Bronchial epithelial cell (primary cell): ENCODE results near the gene AVPR2. TPM values are rescaled to one million over a fixed set of nuclear protein-coding genes. Genes with fewer than 3 reads are reported as not detected.

Experiments used
- DNase-seq: peaks from one replicate; pipeline ENCODE4 v3.0.0-alpha.2; 2010; ENCODE audit warnings: low read depth
- FAIRE-seq: peaks from 2 replicates; lab custom pipeline; 2011; peaks lifted over from hg19 to GRCh38; lab: Jason Lieb, UNC
- H3K27me3 ChIP-seq: 2 replicates; pipeline ENCODE4 v1.5.1; 2011; ENCODE audit warnings: low read length; ENCODE audit not compliant: control insufficient read depth, insufficient read depth
- H3K36me3 ChIP-seq: 2 replicates; pipeline ENCODE4 v1.5.1; 2011; ENCODE audit warnings: low read length; ENCODE audit not compliant: control insufficient read depth, insufficient read depth
- H3K4me3 ChIP-seq: 2 replicates; pipeline ENCODE4 v1.5.1; 2011; ENCODE audit warnings: mild to moderate bottlenecking, low read depth, low read length, control low read depth
- total RNA-seq: library from RNA; depleted of rRNA; stranded (reverse); fragments of >200 nt; gene quantifications from 2 replicates; pipeline ENCODE4 v1.2.1, GENCODE V29; 2014
- TF ChIP-seq, protein P1 (sequence below): IDR thresholded peaks from 2 replicates; pipeline ENCODE4 v1.5.1; 2011; ENCODE audit warnings: mild to moderate bottlenecking, moderate library complexity, low read length, control low read depth, inconsistent platforms; ENCODE audit not compliant: insufficient read depth, severe bottlenecking

Gene AVPR2
- total RNA-seq, 1 donor from 2014 or later: not detected

DNA sequence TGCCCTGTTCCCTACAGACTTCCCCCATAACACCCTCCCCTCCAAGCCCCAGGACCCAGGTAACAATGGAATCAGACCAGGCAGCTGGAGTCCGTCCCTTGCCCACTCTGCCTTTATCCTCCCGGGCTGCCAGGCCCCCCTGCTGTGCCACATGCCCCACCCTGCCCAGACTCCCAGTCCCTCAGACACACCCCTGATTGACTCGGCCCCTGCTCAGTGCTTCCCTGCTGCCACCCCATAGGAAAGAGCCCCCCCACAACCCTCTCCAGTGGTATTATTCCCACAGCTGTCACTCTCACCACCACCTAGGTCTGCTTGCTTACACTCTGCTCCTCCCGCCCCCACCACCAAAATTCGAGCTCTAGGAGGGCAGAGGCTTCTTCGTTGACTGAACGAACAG is 35.1 kb downstream of the AVPR2 start:
- H3K27me3 ChIP-seq: no peaks in the 10 kb centered on the region
- no peak overlapping the region for H3K4me3 ChIP-seq
- no peak for FAIRE-seq
- no peak for DNase-seq
- TF ChIP-seq, protein P1, sequence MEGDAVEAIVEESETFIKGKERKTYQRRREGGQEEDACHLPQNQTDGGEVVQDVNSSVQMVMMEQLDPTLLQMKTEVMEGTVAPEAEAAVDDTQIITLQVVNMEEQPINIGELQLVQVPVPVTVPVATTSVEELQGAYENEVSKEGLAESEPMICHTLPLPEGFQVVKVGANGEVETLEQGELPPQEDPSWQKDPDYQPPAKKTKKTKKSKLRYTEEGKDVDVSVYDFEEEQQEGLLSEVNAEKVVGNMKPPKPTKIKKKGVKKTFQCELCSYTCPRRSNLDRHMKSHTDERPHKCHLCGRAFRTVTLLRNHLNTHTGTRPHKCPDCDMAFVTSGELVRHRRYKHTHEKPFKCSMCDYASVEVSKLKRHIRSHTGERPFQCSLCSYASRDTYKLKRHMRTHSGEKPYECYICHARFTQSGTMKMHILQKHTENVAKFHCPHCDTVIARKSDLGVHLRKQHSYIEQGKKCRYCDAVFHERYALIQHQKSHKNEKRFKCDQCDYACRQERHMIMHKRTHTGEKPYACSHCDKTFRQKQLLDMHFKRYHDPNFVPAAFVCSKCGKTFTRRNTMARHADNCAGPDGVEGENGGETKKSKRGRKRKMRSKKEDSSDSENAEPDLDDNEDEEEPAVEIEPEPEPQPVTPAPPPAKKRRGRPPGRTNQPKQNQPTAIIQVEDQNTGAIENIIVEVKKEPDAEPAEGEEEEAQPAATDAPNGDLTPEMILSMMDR: no peak
- no peaks in the 10 kb centered on the region for H3K36me3 ChIP-seq

DNA sequence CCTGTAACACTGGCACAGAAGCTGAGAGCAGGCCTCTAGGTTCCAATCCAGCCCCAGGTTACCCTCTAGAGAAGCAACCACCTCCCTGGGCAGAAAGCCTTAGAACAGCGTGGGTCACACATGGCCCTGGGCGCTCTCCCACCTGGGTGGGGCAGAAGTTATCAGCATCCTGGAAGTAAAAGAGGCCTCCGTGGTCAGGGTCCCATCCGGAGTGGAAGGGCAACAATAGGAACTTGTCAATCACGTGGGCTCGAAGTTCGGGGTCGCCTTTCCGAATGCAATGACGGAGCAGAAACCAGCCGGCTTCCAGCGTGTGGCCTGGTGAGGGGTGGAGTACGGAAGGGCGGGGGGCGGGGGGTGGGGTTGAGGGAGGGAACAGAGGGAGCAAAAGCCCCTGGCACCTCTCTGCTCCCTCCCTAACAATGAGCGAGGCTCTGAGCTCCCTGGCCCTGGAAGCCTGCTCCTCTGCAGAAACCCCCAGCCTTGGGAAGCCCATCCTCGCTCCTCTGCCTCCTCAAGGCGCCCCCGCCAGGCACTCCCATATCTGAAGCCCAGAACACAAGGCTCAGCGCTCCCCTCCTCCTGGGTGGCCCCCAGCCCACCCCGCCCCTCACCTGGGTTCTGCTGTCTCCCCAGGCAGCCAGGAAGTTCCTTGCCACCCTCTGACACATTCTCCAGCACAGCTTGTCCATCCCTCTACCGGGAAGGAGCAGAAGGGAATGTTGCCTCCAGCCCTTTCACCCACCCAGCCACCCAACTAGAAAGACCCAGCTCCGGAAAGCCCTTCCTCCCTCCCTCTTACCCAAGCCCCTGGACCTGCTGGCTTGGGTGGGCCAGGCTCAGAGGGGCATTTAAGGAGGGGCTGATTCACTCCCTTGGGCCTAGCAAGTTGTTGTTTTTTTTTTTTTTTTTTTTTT is 37.1 kb downstream of the AVPR2 start:
- DNase-seq (no peak), FAIRE-seq (no peak)
- Histone ChIP-seq H3K4me3 (no peak overlapping the region), H3K27me3 (no peaks in the 10 kb centered on the region), H3K36me3 (no peaks in the 10 kb centered on the region)
- TF ChIP-seq, protein P1: no peak

DNA sequence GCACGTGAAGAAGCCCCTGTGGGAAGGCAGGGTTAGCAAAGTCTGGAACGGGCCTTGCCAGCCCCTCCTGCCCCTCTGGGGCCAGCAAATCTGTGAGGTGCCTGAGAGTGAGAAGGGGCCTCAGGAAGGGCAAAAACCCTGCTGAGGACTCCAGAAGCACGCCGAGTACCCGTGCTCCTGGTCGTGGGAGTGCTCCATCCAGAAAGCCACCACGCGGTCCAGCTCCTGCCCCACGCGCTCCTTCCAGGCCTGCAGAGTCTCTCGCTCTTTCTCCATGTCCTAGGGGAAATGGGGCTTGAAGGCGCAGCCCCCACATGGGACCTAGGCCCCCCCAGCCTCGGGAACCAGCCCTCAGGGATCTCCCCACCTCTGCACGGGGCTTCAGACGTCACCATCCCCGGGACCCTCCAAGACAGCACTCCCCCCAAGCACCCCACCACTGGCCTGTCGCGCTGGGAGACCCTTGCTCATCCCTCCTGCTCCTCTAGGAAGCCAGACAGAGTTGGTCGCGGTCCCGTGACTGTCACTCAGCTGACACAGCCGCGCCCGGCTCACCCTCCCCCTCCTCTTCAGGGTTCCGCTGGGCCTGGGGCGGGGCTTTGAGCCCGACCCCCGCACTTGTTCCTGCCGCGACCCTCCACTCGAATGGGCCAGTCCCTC is 39.8 kb downstream of the AVPR2 start, which contains the start of gene RENBP:
Gene RENBP (minus strand): TSS at position 504 of the 660 bp plus-strand sequence. CDS start 33 bp downstream, at position 471.
- TF ChIP-seq, protein P1: no peak
- FAIRE-seq (no peak), DNase-seq (no peak)
- Histone ChIP-seq H3K4me3 (peak within 1 kb of the TSS; percentile 10), H3K27me3 (no peaks in the 10 kb centered on the region), H3K36me3 (no peaks in the 10 kb centered on the region)

DNA sequence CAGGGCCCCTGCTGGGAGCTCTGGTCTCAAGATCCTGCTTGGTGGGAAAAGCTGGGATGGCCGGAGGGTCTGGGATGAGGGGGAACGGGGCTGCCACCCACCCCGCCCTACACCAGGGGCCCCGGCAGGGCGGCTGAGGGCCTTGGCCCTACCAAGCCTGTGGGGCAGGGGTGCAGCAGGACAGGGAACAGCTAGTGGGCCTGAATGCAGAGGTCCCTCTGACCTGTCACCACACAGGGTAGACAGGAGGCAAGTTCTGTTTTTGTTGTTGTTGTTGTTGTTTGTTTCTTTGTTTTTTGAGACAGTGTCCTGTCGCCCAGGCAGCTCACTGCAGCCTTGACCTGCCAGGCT is 40.3 kb downstream of the AVPR2 start:
- Histone ChIP-seq H3K4me3 (no peak overlapping the region), H3K36me3 (peaks cover 2% of the 10 kb centered on the region), H3K27me3 (no peaks in the 10 kb centered on the region)
- DNase-seq (no peak), FAIRE-seq (no peak)
- TF ChIP-seq, protein P1: no peak

DNA sequence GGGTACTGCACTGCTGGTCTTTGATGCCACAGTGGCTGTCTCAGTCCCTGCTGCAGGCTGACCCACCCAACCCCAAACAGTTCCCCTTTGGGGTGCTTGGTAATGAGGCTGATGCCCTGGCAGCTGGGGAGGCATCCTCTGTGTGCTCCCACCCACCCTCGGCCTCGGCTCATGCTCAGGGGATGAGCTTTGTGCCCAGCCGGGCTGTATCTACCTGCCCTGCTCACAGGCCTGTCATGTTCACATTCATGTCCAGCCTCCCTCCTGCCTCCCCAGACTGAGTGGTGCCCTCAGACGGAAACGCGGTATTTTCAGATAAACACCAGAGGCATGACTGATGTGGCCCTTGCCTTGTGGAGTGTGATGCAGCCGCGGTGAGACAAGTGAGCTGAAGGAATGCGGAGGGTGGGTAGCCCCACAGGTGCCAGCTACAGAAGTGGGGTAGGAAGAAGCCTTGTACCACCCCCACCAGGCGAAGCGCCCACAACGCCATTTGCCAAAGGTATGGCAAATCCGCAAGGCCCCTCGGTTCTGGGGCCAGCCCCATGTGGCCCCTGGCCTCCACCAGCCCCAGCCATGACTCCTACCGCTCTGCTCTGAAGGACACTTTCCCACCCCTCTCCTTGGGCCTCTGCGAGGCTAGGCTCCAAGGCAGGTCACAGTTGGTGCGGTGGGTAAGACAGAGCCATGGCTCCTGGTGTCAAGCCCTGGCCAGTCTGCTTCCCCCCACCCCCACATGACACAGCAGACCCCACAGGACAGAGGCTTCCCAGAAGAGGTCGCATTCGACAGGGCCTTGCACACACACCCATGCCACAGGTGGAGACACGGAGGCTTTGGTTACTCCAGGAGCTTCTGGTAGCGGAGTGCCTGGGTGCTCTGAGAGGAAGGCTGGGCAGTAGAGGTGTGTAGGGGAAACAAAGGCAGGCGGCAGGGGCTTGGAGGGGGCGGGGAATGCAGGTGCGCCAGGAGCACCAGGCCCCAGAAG is 41.8 kb downstream of the AVPR2 start:
- no peak overlapping the region for H3K4me3 ChIP-seq
- no peak for FAIRE-seq
- TF ChIP-seq, protein P1: no peak
- no peaks in the 10 kb centered on the region for H3K27me3 ChIP-seq
- no peak for DNase-seq
- H3K36me3 ChIP-seq: peaks cover 6% of the 10 kb centered on the region
